ENCODE measurements around the gene PTAFR.

The PTAFR gene

DNA sequence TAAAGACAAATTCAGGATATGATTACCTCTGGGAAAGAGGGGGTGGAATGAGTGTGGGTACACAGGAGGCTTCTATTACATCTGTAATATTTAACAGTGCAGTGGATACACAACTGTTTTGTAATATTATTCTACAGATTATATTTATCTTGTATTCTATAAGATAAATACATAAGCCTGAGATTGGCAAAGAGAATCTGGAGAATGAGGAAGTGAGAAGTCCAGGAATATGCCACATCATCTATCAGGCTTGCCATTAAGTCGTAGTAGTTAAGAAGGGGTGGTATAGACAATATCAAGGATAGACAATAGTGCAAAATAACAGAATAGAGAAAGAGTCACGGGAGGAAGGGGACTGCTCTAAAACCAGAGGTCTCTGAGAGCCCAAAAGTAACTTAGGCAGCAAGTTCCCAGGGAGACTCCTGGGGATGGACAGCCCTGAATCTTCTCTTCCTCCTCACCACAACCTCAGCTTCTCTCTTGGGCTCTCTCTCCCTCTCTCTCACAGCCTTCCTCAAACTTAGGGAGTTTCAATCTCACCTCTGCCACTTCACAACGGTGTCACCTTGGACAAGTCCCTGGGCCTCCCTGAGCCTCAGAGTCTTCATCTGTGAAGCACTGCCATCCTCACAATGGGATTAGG lies 14.0 kb upstream of the PTAFR start:
- Mint-ChIP-seq H3K4me1 (no peaks in the 10 kb centered on the region), H3K27ac (no peak overlapping the region), H3K27me3 (no peaks in the 10 kb centered on the region), H3K36me3 (peaks cover 8% of the 10 kb centered on the region), H3K9me3 (no peaks in the 10 kb centered on the region), H3K4me3 (no peak overlapping the region)
- no peak for ATAC-seq

DNA sequence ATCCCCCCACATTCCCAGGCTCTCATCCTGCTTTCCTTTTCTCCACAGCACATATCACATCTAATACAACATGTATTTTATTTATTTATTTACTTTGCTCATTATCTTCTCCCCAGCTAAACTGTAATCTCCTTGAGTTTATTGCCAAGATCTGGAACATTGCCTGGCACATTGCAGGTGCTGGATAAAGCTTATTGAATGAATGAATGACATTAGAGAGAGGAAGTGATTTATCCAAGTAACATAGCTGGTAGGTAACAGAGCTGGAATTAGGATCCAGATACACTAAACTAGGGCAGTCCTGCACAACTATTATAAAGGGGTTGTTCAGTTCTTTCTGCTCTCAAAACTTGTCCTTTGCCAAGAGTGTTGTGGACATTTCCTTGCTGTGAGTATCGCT lies 8.6 kb upstream of the PTAFR start:
- no peak for ATAC-seq
- Mint-ChIP-seq H3K27me3 (no peaks in the 10 kb centered on the region), H3K9me3 (no peaks in the 10 kb centered on the region), H3K36me3 (no peaks in the 10 kb centered on the region), H3K4me3 (no peak overlapping the region), H3K27ac (no peak overlapping the region), H3K4me1 (peaks cover 24% of the 10 kb centered on the region)

DNA sequence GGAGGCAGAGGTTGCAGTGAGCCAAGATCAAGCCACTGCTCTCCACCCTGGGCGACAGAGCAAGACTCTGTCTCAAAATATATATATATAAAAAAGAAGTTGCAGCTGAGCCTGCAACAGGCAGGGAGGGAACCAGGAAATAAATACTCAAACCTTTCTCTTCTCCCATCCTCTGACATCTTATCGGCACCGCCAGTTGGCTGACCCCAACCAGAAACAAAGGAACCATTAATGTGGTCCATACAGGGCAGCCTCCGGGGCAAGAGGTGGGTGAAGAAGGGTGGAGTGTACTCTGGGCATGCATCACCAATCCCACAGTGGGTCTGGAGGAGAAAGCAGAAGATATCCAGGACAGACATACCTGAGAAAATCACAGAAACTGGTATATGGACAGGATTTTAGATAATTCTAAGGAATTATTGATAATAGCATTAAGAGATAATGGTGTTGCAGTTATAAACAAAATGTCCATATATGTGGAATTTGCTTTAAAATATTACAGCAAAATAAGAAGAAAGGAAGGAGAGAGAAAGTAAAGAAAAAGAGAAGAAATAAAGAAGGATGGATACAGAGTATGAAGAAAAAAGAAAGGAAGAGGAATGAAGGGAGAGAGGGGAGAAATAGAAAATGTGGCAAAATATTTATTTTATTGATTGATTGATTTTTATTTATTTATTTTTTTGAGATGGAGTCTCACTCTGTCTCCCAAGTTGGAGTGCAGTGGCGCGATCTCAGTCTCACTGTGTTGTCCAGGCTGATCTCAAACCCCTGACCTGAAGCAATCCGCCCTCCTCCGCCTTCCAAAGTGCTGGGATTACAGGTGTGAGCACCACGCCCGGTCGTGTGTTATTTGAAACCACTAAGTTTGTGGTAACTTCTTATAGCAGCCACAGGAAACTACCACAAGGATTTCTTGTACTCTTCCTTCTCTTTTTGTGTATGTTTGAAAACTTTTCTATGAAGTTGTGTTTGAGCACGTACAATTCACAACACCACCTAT lies 4.1 kb upstream of the PTAFR start:
- peak overlapping the region; percentile 47 for H3K27ac Mint-ChIP-seq
- H3K4me1 Mint-ChIP-seq, result peaks cover 59% of the 10 kb centered on the region
- no peaks in the 10 kb centered on the region for H3K9me3 Mint-ChIP-seq
- H3K27me3 Mint-ChIP-seq, result no peaks in the 10 kb centered on the region
- no peaks in the 10 kb centered on the region for H3K36me3 Mint-ChIP-seq
- H3K4me3 Mint-ChIP-seq, result no peak overlapping the region
- ATAC-seq, result no peak

DNA sequence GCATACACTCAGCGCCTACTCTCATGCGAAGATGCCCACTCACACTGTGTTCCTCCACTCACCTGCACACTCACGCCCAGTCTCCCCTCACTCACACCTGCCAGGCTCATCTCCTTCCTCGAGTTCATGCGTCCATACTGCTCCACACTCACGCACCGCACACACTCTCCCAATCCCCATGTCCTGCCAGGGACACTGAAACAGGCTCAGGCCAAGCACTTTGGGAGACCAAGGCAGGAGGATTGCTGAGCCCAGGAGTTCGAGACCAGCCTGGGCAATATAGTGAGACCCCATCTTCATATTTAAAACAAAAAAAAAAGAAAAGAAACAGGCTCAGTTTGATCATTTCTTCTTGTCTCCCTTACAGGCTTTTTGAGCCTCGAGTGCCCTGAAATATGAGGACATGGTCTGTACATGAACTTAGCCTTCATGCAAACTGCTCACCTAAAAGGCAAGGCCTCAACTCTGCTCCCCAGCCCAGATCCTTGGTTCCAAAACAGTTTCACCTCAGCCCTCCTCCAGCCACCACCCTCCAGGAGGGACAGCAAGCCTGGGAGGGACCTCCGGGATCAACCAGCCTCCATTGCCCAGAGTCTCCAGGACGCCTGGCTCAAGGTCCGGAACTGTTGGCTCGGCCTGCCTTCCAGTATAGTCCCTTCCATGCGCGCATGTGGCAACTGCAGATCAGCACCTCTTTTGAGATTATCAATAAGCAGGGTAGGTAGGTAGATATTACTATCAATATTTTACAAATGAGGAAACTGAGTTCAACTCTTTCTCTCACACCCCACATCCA lies 2.4 kb upstream of the PTAFR start:
- Mint-ChIP-seq H3K4me1 (peaks cover 75% of the 10 kb centered on the region), H3K27me3 (no peaks in the 10 kb centered on the region), H3K9me3 (no peaks in the 10 kb centered on the region), H3K27ac (peak overlapping the region; percentile 10), H3K4me3 (no peak overlapping the region), H3K36me3 (no peaks in the 10 kb centered on the region)
- ATAC-seq, result no peak

DNA sequence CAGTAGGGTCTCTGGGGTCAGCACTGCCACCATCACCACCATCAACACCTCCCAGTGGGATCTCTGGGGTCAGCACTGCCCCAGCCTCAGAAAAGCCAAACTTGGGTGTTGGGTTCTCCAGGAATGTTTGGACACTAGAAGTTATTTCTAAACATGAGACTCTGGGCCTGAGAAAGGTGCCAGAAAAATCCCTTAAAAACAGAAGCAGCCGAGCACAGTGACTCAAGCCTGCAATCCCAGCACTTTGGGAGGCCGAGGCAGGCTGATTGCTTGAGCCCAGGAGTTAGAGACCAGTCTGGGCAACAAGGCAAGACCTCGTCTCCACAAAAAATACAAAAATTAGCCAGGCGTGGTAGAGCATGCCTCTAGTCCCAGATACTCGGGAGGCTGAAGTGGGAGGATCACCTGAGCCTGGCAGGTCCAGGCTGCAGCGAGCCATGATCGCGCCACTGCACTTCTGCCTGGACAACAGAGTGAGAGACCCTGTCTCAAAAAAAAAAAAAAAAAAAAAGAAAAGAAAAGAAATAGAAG lies 470 bp downstream of the PTAFR start:
- peaks cover 86% of the 10 kb centered on the region for H3K4me1 Mint-ChIP-seq
- no peak for ATAC-seq
- peak overlapping the region; percentile 82 for H3K4me3 Mint-ChIP-seq
- no peaks in the 10 kb centered on the region for H3K36me3 Mint-ChIP-seq
- no peaks in the 10 kb centered on the region for H3K9me3 Mint-ChIP-seq
- peak overlapping the region; percentile 73 for H3K27ac Mint-ChIP-seq
- no peaks in the 10 kb centered on the region for H3K27me3 Mint-ChIP-seq

DNA sequence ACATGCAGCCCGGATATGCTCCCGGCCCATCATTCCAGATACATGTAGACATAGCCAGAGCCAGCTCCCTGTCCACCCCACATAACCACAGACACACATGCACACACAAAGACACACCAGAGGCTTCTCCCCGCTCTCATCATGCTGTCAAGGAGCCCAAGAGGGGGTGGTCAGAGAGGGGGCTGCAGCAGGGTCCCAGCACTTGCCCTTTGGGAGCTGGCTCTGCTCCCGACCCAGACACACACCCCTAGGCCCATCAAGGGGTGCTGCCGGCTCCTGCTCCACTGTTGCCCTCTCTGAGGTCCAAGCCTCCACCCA lies 2.6 kb downstream of the PTAFR start:
- H3K27me3 Mint-ChIP-seq, result no peaks in the 10 kb centered on the region
- H3K9me3 Mint-ChIP-seq, result no peaks in the 10 kb centered on the region
- no peak for ATAC-seq
- H3K27ac Mint-ChIP-seq, result no peak overlapping the region
- H3K4me3 Mint-ChIP-seq, result peak overlapping the region; percentile 47
- H3K4me1 Mint-ChIP-seq, result peaks cover 90% of the 10 kb centered on the region
- no peaks in the 10 kb centered on the region for H3K36me3 Mint-ChIP-seq

DNA sequence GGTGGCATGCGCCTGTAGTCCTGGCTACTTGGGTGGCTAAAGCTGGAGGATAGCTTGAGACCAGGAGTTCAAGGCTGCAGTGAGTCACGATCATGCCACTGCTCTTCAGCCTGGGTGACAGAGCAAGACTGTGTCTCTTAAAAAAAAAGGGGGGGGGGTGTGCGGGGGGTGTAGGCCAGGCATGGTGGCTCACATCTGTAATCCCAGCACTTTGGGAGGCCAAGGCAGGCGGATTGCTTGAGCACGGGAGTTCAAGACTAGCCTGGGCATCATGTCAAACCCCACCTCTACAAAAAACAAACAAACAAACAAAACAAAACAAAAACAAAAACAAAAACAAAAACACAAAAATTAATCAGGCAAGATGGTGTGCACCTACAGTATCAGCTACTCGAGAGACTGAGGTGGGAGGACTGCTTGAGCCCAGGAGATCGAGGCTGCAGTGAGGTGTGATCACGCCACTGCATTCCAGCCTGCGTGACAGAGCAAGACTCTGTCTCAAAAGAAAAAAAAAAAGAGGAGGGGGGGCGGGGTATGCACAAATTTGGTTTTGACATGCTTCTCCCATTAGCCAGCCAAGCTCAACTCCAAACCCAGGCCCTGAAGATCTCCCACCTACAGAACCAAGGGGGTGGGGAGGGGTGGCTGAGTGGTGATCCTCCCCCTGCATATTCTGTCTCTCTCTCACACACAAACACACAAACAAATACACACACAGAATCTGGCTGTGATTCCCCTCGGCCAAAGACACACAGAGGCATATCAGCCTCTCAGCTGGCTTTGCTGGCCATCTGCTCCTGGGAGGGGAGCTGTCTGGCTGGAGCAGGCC lies 3.1 kb downstream of the PTAFR start:
- Mint-ChIP-seq H3K36me3 (no peaks in the 10 kb centered on the region), H3K4me1 (peaks cover 89% of the 10 kb centered on the region), H3K27ac (no peak overlapping the region), H3K27me3 (no peaks in the 10 kb centered on the region), H3K9me3 (no peaks in the 10 kb centered on the region), H3K4me3 (peak overlapping the region; percentile 47)
- no peak for ATAC-seq

DNA sequence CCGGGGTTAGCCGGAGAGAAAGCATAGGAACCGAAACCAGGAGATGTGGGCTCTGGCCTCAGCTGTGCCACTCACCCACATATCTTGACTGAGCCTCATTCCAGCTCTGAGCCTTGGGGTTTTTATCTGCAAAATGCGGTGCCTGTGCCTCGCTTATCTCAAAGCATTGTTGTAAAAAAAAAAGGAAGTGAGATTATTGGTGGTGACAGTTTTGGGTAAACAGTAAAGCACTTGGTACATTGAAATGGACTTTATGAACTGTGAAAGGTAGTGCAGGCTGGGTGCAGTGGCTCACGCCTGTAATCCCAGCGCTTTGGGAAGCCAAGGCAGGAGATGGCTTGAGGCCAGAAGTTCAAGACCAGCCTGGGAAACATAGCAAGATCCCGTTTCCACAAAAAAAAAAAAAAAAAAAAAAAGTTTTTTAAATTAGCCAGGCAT lies 3.8 kb downstream of the PTAFR start:
- Mint-ChIP-seq H3K36me3 (no peaks in the 10 kb centered on the region), H3K9me3 (no peaks in the 10 kb centered on the region), H3K27ac (peak overlapping the region; percentile 9), H3K4me3 (peak overlapping the region; percentile 42), H3K4me1 (peaks cover 86% of the 10 kb centered on the region), H3K27me3 (no peaks in the 10 kb centered on the region)
- ATAC-seq, result peak; percentile 90

DNA sequence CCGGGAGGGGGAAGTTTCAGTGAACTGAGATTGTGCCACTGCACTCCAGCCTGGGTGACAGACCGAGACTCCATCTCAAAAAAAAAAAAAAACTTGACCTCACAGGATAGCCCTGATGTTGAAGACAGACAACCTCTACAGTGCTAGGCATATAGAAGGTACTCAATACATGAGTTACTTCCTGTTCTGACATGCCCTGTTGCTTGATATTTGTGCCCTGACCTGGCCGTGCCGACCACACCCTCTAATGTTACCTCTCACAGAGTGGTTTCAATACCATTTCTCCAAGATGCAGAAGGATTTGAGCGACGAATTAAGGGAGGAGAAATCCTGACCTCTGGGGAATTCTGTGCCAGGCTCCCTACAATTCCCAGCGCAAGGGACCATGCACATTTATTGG lies 5.2 kb downstream of the PTAFR start:
- H3K4me3 Mint-ChIP-seq, result no peak overlapping the region
- H3K27ac Mint-ChIP-seq, result peak overlapping the region; percentile 19
- ATAC-seq, result no peak
- no peaks in the 10 kb centered on the region for H3K9me3 Mint-ChIP-seq
- peaks cover 71% of the 10 kb centered on the region for H3K4me1 Mint-ChIP-seq
- H3K27me3 Mint-ChIP-seq, result no peaks in the 10 kb centered on the region
- H3K36me3 Mint-ChIP-seq, result no peaks in the 10 kb centered on the region

DNA sequence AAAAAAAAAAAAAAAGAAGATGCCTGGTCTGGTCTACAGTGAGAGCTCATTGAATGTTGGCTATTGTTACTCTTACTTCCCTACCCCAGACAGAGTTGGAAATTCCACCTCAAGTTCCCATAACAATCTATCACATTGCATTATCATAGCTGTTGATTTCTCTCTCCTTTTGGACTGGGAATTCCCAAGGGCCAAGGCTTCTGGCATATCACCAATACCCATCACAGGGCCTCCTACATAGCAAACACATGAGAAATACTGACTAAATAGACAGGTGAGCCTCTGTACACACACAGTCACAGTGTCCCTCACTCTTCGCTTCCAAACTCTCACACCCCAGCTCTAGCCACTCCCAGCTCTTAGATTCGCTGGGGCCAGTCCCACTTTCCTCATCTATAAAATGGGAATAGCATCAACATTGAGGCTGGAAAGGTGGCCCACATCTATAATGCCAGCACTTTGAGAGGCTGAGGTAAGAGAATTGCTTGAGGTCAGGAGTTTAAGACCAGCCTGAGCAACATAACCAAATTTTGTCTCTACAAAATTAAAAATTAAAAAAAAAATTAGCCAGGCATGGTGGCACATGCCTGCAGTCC lies 6.4 kb downstream of the PTAFR start:
- peak overlapping the region; percentile 19 for H3K27ac Mint-ChIP-seq
- no peak overlapping the region for H3K4me3 Mint-ChIP-seq
- ATAC-seq, result no peak
- no peaks in the 10 kb centered on the region for H3K36me3 Mint-ChIP-seq
- no peaks in the 10 kb centered on the region for H3K9me3 Mint-ChIP-seq
- H3K27me3 Mint-ChIP-seq, result no peaks in the 10 kb centered on the region
- H3K4me1 Mint-ChIP-seq, result peaks cover 59% of the 10 kb centered on the region

DNA sequence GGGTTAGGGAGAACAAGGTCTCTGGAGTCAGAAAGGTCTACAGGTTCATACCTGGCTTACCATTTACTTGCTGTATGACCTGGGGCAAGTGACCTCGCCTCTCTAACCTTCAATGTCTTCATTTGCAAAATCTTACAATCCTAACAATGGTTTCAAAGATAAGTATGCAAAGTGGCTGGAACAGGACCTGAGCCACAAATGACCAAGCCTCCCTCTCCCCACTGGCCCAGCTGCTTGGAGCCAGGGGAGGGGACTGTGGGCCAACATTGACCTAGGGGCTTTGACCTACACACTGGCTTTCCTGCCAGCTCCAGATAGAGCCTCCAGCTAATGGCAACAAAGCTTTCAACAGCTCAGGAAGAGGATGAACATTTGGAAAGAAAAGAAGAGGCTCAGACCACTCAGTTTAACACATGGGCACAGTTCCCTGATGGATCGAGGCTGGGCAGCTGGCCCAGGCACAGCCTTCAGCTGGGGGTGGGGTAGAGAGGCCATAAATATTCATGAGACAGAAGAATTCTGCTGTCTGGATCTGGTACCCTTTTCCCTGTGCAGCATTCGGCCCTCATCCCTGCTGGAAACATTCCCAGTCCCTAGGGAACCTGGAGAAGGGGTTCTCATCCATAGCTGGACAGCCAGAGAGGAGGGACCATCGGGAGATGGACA lies 12.9 kb downstream of the PTAFR start:
- peaks cover 7% of the 10 kb centered on the region for H3K36me3 Mint-ChIP-seq
- peaks cover 25% of the 10 kb centered on the region for H3K4me1 Mint-ChIP-seq
- no peaks in the 10 kb centered on the region for H3K27me3 Mint-ChIP-seq
- H3K27ac Mint-ChIP-seq, result no peak overlapping the region
- ATAC-seq, result no peak
- no peak overlapping the region for H3K4me3 Mint-ChIP-seq
- no peaks in the 10 kb centered on the region for H3K9me3 Mint-ChIP-seq

DNA sequence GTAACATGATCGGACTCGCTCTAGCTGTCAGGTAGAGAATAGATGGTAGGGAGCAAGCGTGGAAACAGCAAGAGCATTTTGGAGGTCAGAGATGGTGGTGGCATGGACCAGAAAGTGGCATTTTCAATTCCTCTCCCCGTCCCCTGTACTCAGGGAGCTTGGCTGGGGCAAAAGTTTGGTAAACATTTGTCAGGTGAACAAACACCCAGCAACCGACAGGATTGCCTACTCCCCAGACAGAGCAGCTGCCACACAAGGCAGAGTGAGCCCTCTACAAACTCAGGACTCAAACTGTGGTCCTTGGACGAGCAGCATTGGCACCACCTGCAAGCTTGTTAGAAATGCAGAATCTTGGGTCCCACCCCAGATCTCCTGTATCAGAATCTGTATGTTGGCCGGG lies 14.3 kb downstream of the PTAFR start:
- no peak overlapping the region for H3K4me3 Mint-ChIP-seq

DNA sequence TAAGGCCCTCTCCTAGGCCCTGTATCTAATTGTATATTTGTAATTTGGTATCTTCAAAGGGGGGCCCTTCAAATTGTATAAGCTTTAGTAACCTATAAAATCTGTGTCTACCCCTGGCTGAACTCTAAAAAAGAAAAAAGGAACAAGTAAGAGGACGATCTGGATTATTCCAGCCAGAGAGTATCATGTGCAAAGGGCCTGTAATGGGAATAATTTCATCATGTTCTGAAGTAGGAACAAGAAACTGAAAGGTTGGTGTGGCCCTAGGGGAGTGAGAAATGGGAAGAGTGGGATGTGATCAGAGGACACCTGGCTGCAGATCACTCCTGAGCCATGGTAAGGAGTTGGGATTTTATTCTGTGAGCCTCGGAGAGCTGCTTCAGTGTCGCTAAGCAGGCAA lies 14.7 kb downstream of the PTAFR start:
- Mint-ChIP-seq H3K27ac (no peak overlapping the region), H3K27me3 (no peaks in the 10 kb centered on the region), H3K4me3 (no peak overlapping the region), H3K4me1 (peaks cover 23% of the 10 kb centered on the region), H3K36me3 (peaks cover 8% of the 10 kb centered on the region), H3K9me3 (no peaks in the 10 kb centered on the region)
- ATAC-seq, result no peak

More for the DNA sequence above, 14.3 kb downstream of the PTAFR start:
- H3K36me3 Mint-ChIP-seq, result peaks cover 8% of the 10 kb centered on the region
- H3K4me1 Mint-ChIP-seq, result peaks cover 23% of the 10 kb centered on the region
- no peaks in the 10 kb centered on the region for H3K27me3 Mint-ChIP-seq
- no peak for ATAC-seq
- no peak overlapping the region for H3K27ac Mint-ChIP-seq
- H3K9me3 Mint-ChIP-seq, result no peaks in the 10 kb centered on the region

DNA sequence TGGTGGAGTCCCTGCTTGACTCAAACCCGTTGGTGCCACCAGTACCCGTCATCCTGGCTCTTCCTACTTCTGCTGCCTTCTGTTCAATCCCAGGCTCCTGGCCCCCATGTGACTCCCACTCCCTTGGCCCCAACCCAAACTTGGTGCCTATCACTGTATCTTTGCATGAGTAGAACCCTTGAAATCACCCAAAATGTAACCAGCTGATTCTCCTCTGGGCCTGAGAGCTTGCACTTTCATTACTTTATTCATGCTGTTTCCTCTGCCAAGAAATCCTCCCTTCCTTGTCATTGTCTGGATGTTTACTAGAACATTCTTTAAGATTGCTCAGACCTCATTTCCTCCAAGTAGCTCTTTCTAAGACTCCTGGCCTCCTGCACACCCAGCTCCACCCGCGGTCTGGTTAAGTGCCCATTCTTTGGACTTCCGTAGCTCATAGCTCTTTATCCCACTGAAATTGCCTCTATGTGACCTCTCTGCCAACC lies 15.7 kb downstream of the PTAFR start:
- Mint-ChIP-seq H3K27ac (no peak overlapping the region), H3K36me3 (peaks cover 8% of the 10 kb centered on the region), H3K4me3 (no peak overlapping the region), H3K27me3 (no peaks in the 10 kb centered on the region), H3K9me3 (no peaks in the 10 kb centered on the region), H3K4me1 (peaks cover 23% of the 10 kb centered on the region)
- ATAC-seq, result no peak
